Mucosa of stomach (tissue), 1 donor: ENCODE data around the gene KRTAP10-6.
"Not testable (repeated sequence)": the region's sequence is repeated elsewhere in the genome, so short reads cannot be mapped to it uniquely, and the experiment has no call there.

ENCODE experiments used
- H3K27me3 ChIP-seq: one replicate; pipeline ENCODE4 v1.7.0; 2013; ENCODE audit warnings: mild to moderate bottlenecking, low read length; ENCODE audit not compliant: control insufficient read depth, insufficient read depth
- H3K36me3 ChIP-seq: one replicate; pipeline ENCODE4 v1.7.0; 2013; ENCODE audit warnings: low read length; ENCODE audit not compliant: control insufficient read depth, insufficient read depth
- H3K4me1 ChIP-seq: one replicate; pipeline ENCODE4 v1.7.0; 2013; ENCODE audit warnings: mild to moderate bottlenecking, low read length; ENCODE audit not compliant: control insufficient read depth, insufficient read depth
- H3K4me3 ChIP-seq: one replicate; pipeline ENCODE4 v1.7.0; 2013; ENCODE audit warnings: low read length
- H3K9ac ChIP-seq: one replicate; pipeline ENCODE4 v1.7.0; 2013; ENCODE audit warnings: mild to moderate bottlenecking, low read length, moderate library complexity
- H3K9me3 ChIP-seq: one replicate; pipeline ENCODE4 v1.7.0; 2013; ENCODE audit warnings: mild to moderate bottlenecking, low read length, moderate library complexity; ENCODE audit not compliant: control insufficient read depth
- donor health status: Pancreatic carcinoma.

The KRTAP10-6 gene

DNA sequence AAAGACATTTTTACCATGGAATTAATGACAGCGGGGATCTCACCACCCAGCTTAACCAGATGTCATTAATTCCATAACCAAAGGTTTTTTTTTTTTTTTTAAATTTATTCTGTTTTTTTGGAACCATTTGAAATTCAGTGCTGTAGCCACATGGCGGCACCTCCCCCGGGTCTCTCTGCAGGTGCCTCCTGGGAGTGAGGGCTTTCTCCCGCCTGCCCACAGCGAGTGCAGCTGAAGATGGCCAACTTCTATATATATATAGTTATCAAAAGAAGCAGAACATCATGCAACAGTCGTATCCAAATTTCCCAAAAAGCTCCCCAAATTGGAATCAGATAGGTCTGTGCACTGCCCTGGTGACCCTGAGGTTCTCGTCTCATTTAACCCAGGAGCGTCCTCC, 23.2 kb upstream of the KRTAP10-6 start:
- Histone ChIP-seq H3K36me3 (no peaks in the 10 kb centered on the region), H3K4me3 (no peak overlapping the region), H3K27me3 (no peaks in the 10 kb centered on the region), H3K9ac (no peak overlapping the region), H3K4me1 (no peaks in the 10 kb centered on the region), H3K9me3 (no peaks in the 10 kb centered on the region)

DNA sequence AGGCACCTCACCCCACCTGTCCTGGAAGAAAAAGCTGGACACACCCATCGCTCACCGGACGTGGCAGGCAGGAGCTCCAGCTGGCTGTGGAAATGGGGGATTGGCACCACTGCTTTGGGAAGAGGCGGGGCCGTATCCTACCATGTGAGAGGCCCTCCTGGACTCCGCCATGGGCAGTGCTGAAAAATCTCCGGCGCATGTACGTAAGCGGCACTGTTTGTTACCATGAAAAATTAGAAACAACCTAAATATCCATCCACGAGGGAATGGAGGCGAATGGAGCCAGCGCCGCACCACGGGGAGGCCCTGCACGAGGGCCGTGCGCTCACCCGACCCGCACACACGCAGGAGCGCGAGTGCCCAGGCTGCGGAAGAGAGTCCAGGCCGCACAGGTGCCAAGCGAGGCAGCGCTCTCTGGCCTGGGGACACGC, 22.7 kb upstream of the KRTAP10-6 start:
- no peak overlapping the region for H3K4me3 ChIP-seq
- no peaks in the 10 kb centered on the region for H3K9me3 ChIP-seq
- H3K4me1 ChIP-seq: no peaks in the 10 kb centered on the region
- no peak overlapping the region for H3K9ac ChIP-seq
- no peaks in the 10 kb centered on the region for H3K27me3 ChIP-seq
- no peaks in the 10 kb centered on the region for H3K36me3 ChIP-seq

DNA sequence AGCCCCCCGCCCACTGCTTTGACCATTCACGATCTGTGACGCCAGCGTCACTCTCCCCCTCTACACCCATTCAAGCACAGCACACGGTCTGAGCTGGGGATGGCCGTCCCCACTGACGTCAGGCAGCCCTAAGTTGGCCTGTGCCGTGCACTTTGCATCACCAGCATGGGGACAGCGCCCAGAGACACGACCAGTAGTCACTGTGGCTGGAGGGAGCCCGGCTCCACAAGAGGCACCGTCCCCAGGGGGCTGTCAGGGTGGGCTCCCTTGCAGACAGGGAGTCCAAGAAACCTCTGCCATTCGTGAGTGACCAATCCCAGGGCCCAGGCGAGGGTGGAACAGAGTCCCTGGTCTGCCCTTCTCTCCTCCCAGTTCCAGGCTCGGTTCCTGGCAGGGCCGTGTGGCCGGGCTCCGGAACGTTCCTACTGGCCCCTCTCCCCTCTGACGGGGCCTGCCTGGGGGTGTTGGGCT, 21.9 kb upstream of the KRTAP10-6 start:
- Histone ChIP-seq H3K27me3 (no peaks in the 10 kb centered on the region), H3K4me1 (no peaks in the 10 kb centered on the region), H3K9ac (no peak overlapping the region), H3K9me3 (no peaks in the 10 kb centered on the region), H3K36me3 (no peaks in the 10 kb centered on the region), H3K4me3 (no peak overlapping the region)

DNA sequence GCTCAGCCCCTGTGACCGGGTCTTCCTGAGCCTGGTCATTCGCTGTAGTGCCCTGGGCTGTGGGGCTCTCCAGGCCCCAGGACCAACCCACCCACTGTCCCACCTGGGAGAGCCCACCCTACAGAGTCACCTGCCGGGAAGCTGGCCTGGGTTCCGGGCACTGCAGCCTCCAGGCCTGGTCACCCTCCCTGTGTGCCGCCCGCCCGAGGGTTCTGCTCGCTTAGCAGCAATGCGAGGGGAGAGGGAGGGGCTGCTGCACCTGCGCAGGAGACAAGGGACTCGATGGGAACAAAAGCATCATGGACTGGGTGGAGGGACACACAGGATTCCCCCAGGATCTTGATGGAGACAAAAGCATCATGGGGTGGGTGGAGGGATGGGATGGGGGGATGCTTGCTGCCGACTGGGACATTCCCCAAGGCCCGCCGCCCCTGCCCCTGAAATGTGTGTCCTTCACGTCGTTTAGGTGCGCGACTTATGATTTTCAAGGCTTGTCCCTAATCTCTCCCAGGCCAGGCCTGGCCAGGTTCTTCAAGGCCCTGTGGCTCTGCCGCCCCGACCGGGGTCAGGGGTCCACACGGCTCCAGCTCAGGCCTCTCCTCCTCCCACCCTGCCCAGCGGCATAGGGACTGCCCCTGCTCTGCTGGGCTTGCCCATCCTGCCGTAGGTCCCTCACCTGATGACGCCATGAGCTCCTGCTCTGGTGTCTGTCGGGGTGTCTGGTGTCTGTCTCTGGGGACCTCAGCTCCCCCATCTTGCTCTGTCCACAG, 21.3 kb upstream of the KRTAP10-6 start:
- Histone ChIP-seq H3K9ac (no peak overlapping the region), H3K27me3 (no peaks in the 10 kb centered on the region), H3K9me3 (no peaks in the 10 kb centered on the region), H3K36me3 (no peaks in the 10 kb centered on the region), H3K4me3 (no peak overlapping the region), H3K4me1 (no peaks in the 10 kb centered on the region)

DNA sequence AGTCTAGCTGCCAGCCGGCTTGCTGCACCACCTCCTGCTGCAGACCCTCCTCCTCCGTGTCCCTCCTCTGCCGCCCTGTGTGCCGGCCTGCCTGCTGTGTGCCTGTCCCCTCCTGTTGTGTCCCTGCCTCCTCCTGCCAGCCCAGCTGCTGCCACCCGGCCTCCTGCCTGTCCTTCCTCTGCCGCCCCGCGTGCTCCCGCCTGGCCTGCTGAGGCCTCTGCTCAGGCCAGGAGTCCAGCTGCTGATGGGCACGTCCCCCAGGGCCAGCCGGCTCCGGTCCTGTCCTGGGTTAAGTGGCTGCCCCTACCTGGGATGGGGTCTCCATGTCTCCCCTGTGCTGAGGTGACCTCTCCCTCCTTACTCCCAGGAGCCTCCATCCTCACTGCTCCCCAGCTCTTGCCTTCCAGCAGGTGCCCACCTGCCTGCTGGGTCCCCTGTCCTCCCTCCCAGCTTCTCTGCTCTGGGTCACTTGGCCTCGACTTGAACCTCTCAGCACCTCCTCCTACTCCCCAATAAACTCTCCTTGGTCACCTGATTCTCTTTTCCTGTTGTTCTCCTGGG, 20.4 kb upstream of the KRTAP10-6 start:
- Histone ChIP-seq H3K9ac (no peak overlapping the region), H3K9me3 (no peaks in the 10 kb centered on the region), H3K27me3 (no peaks in the 10 kb centered on the region), H3K36me3 (no peaks in the 10 kb centered on the region), H3K4me1 (no peaks in the 10 kb centered on the region), H3K4me3 (no peak overlapping the region)

DNA sequence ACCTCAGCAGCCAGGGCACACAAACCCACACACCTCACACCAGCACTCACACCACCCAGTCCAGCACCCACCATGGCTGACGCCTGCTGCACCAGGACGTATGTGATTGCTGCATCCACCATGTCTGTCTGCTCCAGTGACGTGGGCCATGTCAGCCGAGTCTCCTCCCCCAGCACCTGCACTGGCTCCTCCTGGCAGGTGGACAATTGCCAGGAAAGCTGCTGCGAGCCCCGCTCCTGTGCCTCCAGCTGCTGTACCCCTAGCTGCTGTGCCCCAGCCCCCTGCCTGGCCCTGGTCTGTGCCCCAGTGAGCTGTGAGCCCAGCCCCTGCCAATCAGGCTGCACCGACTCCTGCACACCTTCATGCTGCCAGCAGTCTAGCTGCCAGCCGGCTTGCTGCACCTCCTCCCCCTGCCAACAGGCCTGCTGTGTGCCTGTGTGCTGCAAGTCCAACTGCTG, 19.8 kb upstream of the KRTAP10-6 start, which contains the start of gene KRTAP10-8:
KRTAP10-8 (plus strand) TSS at position 51 of the 458 bp plus-strand sequence; CDS start at position 73, 22 bp downstream.
- Histone ChIP-seq H3K27me3 (no peaks in the 10 kb centered on the region), H3K36me3 (no peaks in the 10 kb centered on the region), H3K9me3 (no peaks in the 10 kb centered on the region), H3K4me1 (no peaks in the 10 kb centered on the region), H3K9ac (no peak within 1 kb of the TSS), H3K4me3 (no peak within 1 kb of the TSS)

DNA sequence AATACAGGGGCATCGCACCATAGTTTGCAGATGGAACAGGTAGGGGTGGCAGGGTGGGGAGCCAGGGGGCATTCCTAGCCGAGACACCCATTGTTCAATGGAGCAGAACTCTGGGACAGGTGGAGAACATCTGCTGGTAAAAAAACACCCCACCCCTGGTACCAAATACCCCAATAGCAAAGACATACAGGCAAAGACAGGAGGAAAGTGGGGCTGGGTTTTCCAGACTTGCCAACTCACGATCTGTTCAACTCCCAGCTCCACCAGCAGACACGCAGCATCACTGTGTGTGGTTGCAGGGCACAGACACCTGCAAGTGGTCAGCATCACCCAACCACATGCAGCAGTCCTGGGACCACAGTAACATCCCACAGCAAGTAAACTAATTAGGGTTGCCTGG, 19.2 kb upstream of the KRTAP10-6 start:
- no peaks in the 10 kb centered on the region for H3K36me3 ChIP-seq
- H3K9ac ChIP-seq: no peak overlapping the region
- no peak overlapping the region for H3K4me3 ChIP-seq
- H3K27me3 ChIP-seq: no peaks in the 10 kb centered on the region
- no peaks in the 10 kb centered on the region for H3K4me1 ChIP-seq
- H3K9me3 ChIP-seq: no peaks in the 10 kb centered on the region

DNA sequence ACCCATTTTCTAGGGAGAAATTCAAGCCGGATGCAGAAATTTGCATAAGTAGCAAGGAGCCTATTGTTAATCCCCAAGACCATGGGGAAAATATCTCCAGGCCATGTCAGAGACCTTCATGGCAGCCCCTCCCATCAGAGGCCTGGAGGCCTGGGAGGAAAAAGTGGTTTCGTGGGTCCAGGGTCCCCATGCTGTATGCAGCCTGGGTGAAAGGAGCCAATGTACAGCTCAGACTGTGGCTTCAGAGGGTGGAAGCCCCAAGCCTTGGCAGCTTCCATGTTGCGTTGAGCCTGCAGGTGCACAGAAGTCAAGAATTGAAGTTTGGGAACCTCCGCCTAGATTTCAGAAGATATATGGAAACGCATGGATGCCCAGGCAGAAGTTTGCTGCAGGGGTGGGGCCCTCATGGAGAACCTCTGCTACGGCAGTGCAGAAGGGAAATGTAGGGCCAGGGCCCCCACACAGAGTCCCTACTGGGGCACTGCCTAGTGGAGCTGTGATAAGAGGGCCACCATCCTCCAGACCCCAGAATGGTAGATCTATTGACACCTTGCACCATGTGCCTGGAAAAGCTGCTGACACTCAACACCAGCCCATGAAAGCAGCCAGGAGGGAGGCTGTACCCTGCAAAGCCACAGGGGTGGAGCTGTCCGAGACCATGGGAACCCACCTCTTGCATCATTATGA, 18.0 kb upstream of the KRTAP10-6 start:
- H3K4me1 ChIP-seq, H3K9ac ChIP-seq, H3K4me3 ChIP-seq, H3K27me3 ChIP-seq, H3K9me3 ChIP-seq, H3K36me3 ChIP-seq: not testable (repeated sequence)

DNA sequence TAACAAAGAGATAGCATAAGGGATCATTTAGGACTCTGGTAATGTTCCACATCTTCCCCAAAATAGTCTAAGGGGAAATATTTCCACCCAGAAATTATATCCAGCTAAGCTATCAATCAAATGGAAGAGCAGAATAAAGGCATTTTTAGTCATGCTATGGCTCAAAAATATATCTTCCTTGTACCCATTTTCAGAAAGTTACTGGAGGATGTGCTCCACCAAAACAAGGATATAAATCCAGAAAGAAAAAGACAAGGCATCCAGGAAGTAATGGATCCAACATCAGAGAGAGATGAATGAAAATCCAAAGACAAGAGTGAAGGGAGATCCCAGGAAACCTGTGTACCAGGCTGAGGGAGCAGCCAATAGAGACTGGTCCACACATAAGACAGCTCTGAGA, 16.9 kb upstream of the KRTAP10-6 start:
- no peaks in the 10 kb centered on the region for H3K36me3 ChIP-seq
- H3K27me3 ChIP-seq: no peaks in the 10 kb centered on the region
- H3K4me1 ChIP-seq: no peaks in the 10 kb centered on the region
- no peak overlapping the region for H3K9ac ChIP-seq
- no peak overlapping the region for H3K4me3 ChIP-seq
- no peaks in the 10 kb centered on the region for H3K9me3 ChIP-seq

DNA sequence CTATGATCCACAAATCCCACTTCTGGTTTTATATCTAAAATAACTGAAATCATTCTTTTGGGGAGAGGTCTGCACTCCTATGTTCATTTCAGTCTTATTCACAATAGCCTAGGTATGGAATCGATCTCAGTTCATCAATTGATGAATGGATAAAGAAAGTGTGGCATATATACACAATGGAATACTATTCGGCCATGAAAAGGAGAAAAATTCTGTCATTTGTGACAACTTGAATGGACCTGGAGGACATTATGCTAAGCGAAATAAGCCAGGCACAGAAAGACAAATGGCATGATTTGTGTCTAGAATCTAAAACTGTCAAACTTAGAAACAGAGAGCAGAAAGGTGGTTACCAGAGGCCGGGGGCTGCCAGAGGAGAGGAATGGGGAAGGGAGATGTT, 14.2 kb upstream of the KRTAP10-6 start:
- Histone ChIP-seq H3K9me3 (no peaks in the 10 kb centered on the region), H3K4me1 (no peaks in the 10 kb centered on the region), H3K36me3 (no peaks in the 10 kb centered on the region), H3K4me3 (no peak overlapping the region), H3K9ac (no peak overlapping the region), H3K27me3 (peaks cover 3% of the 10 kb centered on the region)

DNA sequence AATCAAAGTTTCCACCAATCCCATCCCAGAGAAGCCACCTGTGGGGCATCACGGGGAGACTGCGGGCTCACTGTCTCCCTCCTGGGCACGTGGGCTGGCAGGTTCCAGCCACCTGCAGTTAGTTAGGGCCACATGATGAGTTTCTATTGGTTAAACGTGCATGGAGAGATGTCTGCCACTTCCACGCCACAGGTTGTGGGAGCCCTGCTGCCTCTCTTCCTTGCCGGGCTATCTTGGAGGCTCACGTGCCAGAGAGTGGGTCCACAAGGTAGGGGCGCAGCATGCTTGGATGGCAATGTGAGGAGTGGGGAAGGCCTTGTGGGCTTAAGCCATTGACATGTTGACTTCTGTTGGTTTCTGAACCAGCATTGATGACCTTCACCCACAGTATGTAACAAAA, 11.6 kb upstream of the KRTAP10-6 start:
- Histone ChIP-seq H3K9me3 (no peaks in the 10 kb centered on the region), H3K36me3 (no peaks in the 10 kb centered on the region), H3K9ac (no peak overlapping the region), H3K27me3 (peaks cover 3% of the 10 kb centered on the region), H3K4me1 (no peaks in the 10 kb centered on the region), H3K4me3 (no peak overlapping the region)
